Heart right ventricle (tissue), 12 donors: ENCODE measurements around the gene SPATS2. TPM values are rescaled to one million over a fixed set of nuclear protein-coding genes. Genes with fewer than 3 reads are reported as not detected.

Source experiments
- polyA plus RNA-seq, 2 donors: library from polyadenylated mRNA; stranded (reverse); fragments of 200-250 nt; gene quantifications; one replicate each; pipeline ENCODE4 v1.2.3, GENCODE V29; 2013
- total RNA-seq, 10 donors: library from RNA; stranded (reverse); fragmentation: NEBNext Ultra II Directional in 3 of 10; extraction: Animal tissue kit (Norgen Biotek cat#: 25700) in 3 of 10; gene quantifications; one replicate each; pipeline versions ENCODE4 v1.2.1 to v1.2.4, GENCODE V29; 2021 to 2023
- donor health status: ischemic (EF 13 %, LVEDD 7.1; RV severe dilation, severe dysfunction).
- donor health status: healthy with polysubstance abuse.
- donor health status: DM: no; HTN: yes; CAD: no.
- donor health status: DM: no; HTN: no; CAD: no.
- donor health status: ischemic (EF 25% LVEDD 6.9; RV normal size, moderate dysfunction).
- donor health status: ischemic (EF 25% LVEDD 5.7; RV mildly dilated, moderate dysfunction).
- donor health status: healthy.
- donor health status: nonischemic (EF 11% LVEDD 7.7; RV severe dilation, severe dysfunction).
- donor health status: DM: yes; HTN: yes; CAD: no.
- donor health status: PGD.
- donor health status: ischemic (EF 29% LVEDD 5.4; RV normal size, mild dysfunction).
- donor health status: nonischemic (EF 23%, LVEDD 6.1; RV moderate dilation, normal function).

Gene SPATS2
- total and polyA plus RNA-seq, 12 donors, result 3.5 to 11.5 (median 5.1) TPM

Other genes with a start within 250 kb of the SPATS2 start
- 100 to 1,000 TPM; 201 to 818 (median 309) TPM for gene TUBA1B, start 236.1 kb upstream of the SPATS2 start, total RNA-seq
- 1,000 to 10,000 TPM in 1 of 2 donors, 100 to 1,000 TPM in 1; 117 to 1,374 TPM for gene TUBA1B, start 236.1 kb upstream of the SPATS2 start, polyA plus RNA-seq
- 100 to 1,000 TPM in 8 of 10 donors, 10 to 100 TPM in 2; 93.9 to 258 (median 134) TPM for gene TUBA1A, start 178.4 kb upstream of the SPATS2 start, total RNA-seq
- gene TUBA1A, start 178.4 kb upstream of the SPATS2 start, polyA plus RNA-seq, result 100 to 1,000 TPM in 1 of 2 donors, 10 to 100 TPM in 1; 45.2 to 287 TPM
- 100 to 1,000 TPM in 2 of 10 donors, 10 to 100 TPM in 8; 25.9 to 106 (median 53.1) TPM for gene TUBA1C, start 102.4 kb upstream of the SPATS2 start, total RNA-seq
- 100 to 1,000 TPM in 1 of 2 donors, 10 to 100 TPM in 1; 24.5 to 389 TPM for gene TUBA1C, start 102.4 kb upstream of the SPATS2 start, polyA plus RNA-seq
- gene PRPH, start 72.3 kb upstream of the SPATS2 start, total RNA-seq, result under 1 TPM in 5 of 10 donors, not detected in 5; 0.10 to 0.64 (median 0.47) TPM
- gene PRPH, start 72.3 kb upstream of the SPATS2 start, polyA plus RNA-seq, result under 1 TPM; 0.35 to 0.51 TPM
- 1 to 10 TPM in 2 of 10 donors, under 1 TPM in 5, not detected in 3; 0.40 to 4.9 (median 0.72) TPM for gene TROAP, start 44.2 kb upstream of the SPATS2 start, total RNA-seq
- gene TROAP, start 44.2 kb upstream of the SPATS2 start, polyA plus RNA-seq, result 1 to 10 TPM in 1 of 2 donors, under 1 TPM in 1; 0.20 to 1.3 TPM
- gene C1QL4, start 30.3 kb upstream of the SPATS2 start, total RNA-seq, result not detected
- not detected for gene C1QL4, start 30.3 kb upstream of the SPATS2 start, polyA plus RNA-seq
- gene DNAJC22, start 20.6 kb upstream of the SPATS2 start, total RNA-seq, result under 1 TPM in 7 of 10 donors, not detected in 3; 0.17 to 0.59 (median 0.26) TPM
- gene DNAJC22, start 20.6 kb upstream of the SPATS2 start, polyA plus RNA-seq, result under 1 TPM in 1 of 2 donors, not detected in 1; 0.01 TPM
- 1 to 10 TPM in 1 of 10 donors, under 1 TPM in 9; 0.16 to 1.2 (median 0.26) TPM for gene KCNH3, start 171.6 kb downstream of the SPATS2 start, total RNA-seq
- 1 to 10 TPM in 1 of 2 donors, under 1 TPM in 1; 0.17 to 2.0 TPM for gene KCNH3, start 171.6 kb downstream of the SPATS2 start, polyA plus RNA-seq
- gene MCRS1, start 200.7 kb downstream of the SPATS2 start, total RNA-seq, result 100 to 1,000 TPM in 1 of 10 donors, 10 to 100 TPM in 9; 72.6 to 118 (median 82.2) TPM
- 10 to 100 TPM; 73.3 to 94.7 TPM for gene MCRS1, start 200.7 kb downstream of the SPATS2 start, polyA plus RNA-seq
- gene FAM186B, start 238.2 kb downstream of the SPATS2 start, total RNA-seq, result 1 to 10 TPM in 2 of 10 donors, under 1 TPM in 8; 0.25 to 1.5 (median 0.78) TPM
- under 1 TPM; 0.04 to 0.22 TPM for gene FAM186B, start 238.2 kb downstream of the SPATS2 start, polyA plus RNA-seq